Smooth muscle cell (in vitro differentiated cells): ENCODE measurements around the gene BMPER. TPM values are rescaled to one million over a fixed set of nuclear protein-coding genes. Genes with fewer than 3 reads are reported as not detected.

Experiments used
- DNase-seq: peaks from one replicate; lab custom pipeline; 2025; ENCODE audit not compliant: unreplicated experiment; lab: John Stamatoyannopoulos, UW
- H2AFZ ChIP-seq: fragments of 200-600 bp; sonication (generic); 2 replicates; pipeline ENCODE4 v1.6.0; 2016; ENCODE audit warnings: antibody characterized with exemption, low read depth, mild to moderate bottlenecking
- H3F3A ChIP-seq: fragments of 200-600 bp; sonication (generic); 2 replicates; pipeline ENCODE4 v1.6.0; 2017; ENCODE audit warnings: antibody characterized with exemption, low read depth
- H3K27ac ChIP-seq: fragments of 200-600 bp; sonication (generic); 2 replicates; pipeline ENCODE4 v1.5.1; 2016; ENCODE audit warnings: low read depth, mild to moderate bottlenecking
- H3K27me3 ChIP-seq: fragments of 200-600 bp; sonication (generic); 2 replicates; pipeline ENCODE4 v1.6.1; 2016; ENCODE audit warnings: low read depth, mild to moderate bottlenecking
- H3K36me3 ChIP-seq: fragments of 200-600 bp; sonication (generic); 2 replicates; pipeline ENCODE4 v1.5.1; 2016; ENCODE audit warnings: low read depth
- H3K4me1 ChIP-seq: fragments of 200-600 bp; sonication (generic); 2 replicates; pipeline ENCODE4 v1.5.1; 2016; ENCODE audit warnings: low read depth
- H3K4me2 ChIP-seq: fragments of 200-600 bp; sonication (generic); 2 replicates; pipeline ENCODE4 v1.6.0; 2016; ENCODE audit warnings: mild to moderate bottlenecking
- H3K4me3 ChIP-seq: fragments of 200-600 bp; sonication (generic); 2 replicates; pipeline ENCODE4 v1.5.1; 2016; ENCODE audit warnings: mild to moderate bottlenecking
- H3K79me2 ChIP-seq: fragments of 200-600 bp; sonication (generic); 2 replicates; pipeline ENCODE4 v1.6.0; 2016; ENCODE audit warnings: low read depth, mild to moderate bottlenecking
- H3K9ac ChIP-seq: fragments of 200-600 bp; sonication (generic); 2 replicates; pipeline ENCODE4 v1.6.0; 2016; ENCODE audit warnings: low read depth
- H3K9me3 ChIP-seq: fragments of 200-600 bp; sonication (generic); replicated peaks from 2 replicates; pipeline ENCODE4 v1.5.1; 2016; ENCODE audit warnings: low read depth
- H4K20me1 ChIP-seq: fragments of 200-600 bp; sonication (generic); 2 replicates; pipeline ENCODE4 v1.6.0; 2016; ENCODE audit warnings: low read depth
- WGBS: methylation state at CpG from one replicate; pipeline ENCODE4 v1.1.7; 2016; ENCODE audit warnings: low lambda C conversion rate; 5-methylcytosine and 5-hydroxymethylcytosine counted together
- polyA plus RNA-seq: library from polyadenylated mRNA; unstranded; fragments of >200 nt; fragmentation: Nextera tagmentation; extraction: Ambion mirVana; gene quantifications from 2 replicates; pipeline ENCODE4 v1.2.1, GENCODE V29; 2016
- total RNA-seq: library from RNA; depleted of rRNA; stranded (reverse); fragments of >200 nt; gene quantifications from 2 replicates; pipeline ENCODE4 v1.2.3, GENCODE V29; 2014
- TF ChIP-seq, protein P1 (sequence below): fragments of 200-600 bp; sonication (generic); IDR thresholded peaks from 2 replicates; pipeline ENCODE4 v1.5.1; 2017; ENCODE audit warnings: borderline replicate concordance, mild to moderate bottlenecking, antibody characterized with exemption; ENCODE audit not compliant: insufficient read depth, poor library complexity, severe bottlenecking

The BMPER gene
- total and polyA plus RNA-seq, 2 experiments from 2014 or later: 3.0 to 21.9 TPM

- Histone ChIP-seq H3K4me1 (no peaks in the 10 kb centered on the region), H3K36me3 (no peaks in the 10 kb centered on the region), H3F3A (peaks cover 4% of the 10 kb centered on the region), H4K20me1 (no peaks in the 10 kb centered on the region), H3K4me2 (no peak overlapping the region), H3K27me3 (no peaks in the 10 kb centered on the region), H2AFZ (no peak overlapping the region), H3K27ac (no peak overlapping the region), H3K9ac (no peak overlapping the region), H3K79me2 (no peaks in the 10 kb centered on the region), H3K4me3 (no peak overlapping the region), H3K9me3 (no peaks in the 10 kb centered on the region)
- DNase-seq: no peak
- 96% methylated on average over 4 of the region's 4 CpGs for WGBS
- TF ChIP-seq, protein P1, sequence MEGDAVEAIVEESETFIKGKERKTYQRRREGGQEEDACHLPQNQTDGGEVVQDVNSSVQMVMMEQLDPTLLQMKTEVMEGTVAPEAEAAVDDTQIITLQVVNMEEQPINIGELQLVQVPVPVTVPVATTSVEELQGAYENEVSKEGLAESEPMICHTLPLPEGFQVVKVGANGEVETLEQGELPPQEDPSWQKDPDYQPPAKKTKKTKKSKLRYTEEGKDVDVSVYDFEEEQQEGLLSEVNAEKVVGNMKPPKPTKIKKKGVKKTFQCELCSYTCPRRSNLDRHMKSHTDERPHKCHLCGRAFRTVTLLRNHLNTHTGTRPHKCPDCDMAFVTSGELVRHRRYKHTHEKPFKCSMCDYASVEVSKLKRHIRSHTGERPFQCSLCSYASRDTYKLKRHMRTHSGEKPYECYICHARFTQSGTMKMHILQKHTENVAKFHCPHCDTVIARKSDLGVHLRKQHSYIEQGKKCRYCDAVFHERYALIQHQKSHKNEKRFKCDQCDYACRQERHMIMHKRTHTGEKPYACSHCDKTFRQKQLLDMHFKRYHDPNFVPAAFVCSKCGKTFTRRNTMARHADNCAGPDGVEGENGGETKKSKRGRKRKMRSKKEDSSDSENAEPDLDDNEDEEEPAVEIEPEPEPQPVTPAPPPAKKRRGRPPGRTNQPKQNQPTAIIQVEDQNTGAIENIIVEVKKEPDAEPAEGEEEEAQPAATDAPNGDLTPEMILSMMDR: no peak
Observed at GRCh38 chr7:34140066-34140465, 234.7 kb downstream of the BMPER start.

- Histone ChIP-seq H3K27ac (no peak overlapping the region), H3K4me2 (no peak overlapping the region), H2AFZ (no peak overlapping the region), H3K4me3 (no peak overlapping the region), H3K36me3 (no peaks in the 10 kb centered on the region), H3K9me3 (no peaks in the 10 kb centered on the region), H3K27me3 (no peaks in the 10 kb centered on the region), H3F3A (no peaks in the 10 kb centered on the region), H3K9ac (no peak overlapping the region), H3K4me1 (no peaks in the 10 kb centered on the region), H4K20me1 (no peaks in the 10 kb centered on the region), H3K79me2 (no peaks in the 10 kb centered on the region)
- TF ChIP-seq, protein P1: no peak
- no peak for DNase-seq
- 53% methylated on average over 2 of the region's 2 CpGs for WGBS
Observed at GRCh38 chr7:34143402-34143801, 238.1 kb downstream of the BMPER start.

DNA sequence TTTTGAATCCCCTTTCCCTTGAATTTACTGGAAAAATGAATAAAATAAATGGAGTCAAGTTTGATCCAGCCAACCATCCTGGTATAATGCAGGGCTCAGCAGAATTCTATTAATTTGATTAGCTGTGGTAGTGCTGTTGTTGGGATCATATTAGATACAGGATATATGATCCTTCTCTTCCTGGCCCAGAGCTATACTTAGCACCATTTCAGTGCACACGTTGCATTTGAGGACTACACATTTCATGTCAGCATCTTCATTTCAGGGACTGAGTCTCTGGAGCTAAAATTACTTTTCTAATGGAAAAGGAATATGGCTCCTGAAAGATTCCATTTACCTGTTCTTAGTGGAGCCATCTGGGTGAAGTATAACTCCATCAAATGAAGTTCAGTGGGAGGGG, 240.3 kb downstream of the BMPER start:
- TF ChIP-seq, protein P1: no peak
- H3K27ac ChIP-seq: no peak overlapping the region

DNA sequence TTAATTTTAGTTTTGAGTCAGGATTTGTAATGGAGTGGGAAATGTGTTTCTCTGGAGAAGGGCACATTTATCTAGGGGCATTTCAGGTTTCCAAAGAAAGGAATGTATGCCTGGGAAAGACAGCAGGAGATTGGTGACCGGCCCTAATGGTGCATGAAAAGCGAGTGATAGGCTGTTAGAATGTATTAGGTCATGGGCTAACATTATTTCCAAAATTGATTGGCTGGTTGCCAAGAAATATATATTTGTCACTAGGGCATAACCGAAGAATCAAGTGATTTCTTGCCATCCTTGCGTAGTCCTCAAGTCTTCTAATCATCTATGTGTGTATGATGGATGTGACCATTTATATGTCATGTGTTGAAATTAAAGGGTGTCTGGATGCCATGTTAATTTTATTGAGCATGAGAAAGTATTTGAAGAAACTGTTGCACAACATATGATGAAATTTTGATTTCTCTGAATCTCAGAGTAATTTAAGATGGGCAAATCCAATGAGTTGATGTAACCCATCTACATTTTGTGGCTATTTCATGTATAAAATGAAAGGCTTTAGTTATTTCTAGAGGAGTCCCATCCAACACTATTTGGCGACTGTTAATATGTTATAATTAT, 248.4 kb downstream of the BMPER start:
- Histone ChIP-seq H3K4me2 (no peak overlapping the region), H2AFZ (no peak overlapping the region), H3K4me3 (no peak overlapping the region), H3K4me1 (peaks cover 17% of the 10 kb centered on the region), H3K36me3 (no peaks in the 10 kb centered on the region), H4K20me1 (no peaks in the 10 kb centered on the region), H3K9me3 (no peaks in the 10 kb centered on the region), H3K27ac (no peak overlapping the region), H3K27me3 (no peaks in the 10 kb centered on the region), H3F3A (no peaks in the 10 kb centered on the region), H3K79me2 (no peaks in the 10 kb centered on the region), H3K9ac (no peak overlapping the region)
- 95% methylated on average over 5 of the region's 5 CpGs for WGBS
- DNase-seq: no peak
- TF ChIP-seq, protein P1: no peak

More for the DNA sequence above, 240.3 kb downstream of the BMPER start:
- Histone ChIP-seq H3K36me3 (no peaks in the 10 kb centered on the region), H3K4me1 (no peaks in the 10 kb centered on the region), H3K79me2 (no peaks in the 10 kb centered on the region), H3K4me3 (no peak overlapping the region), H4K20me1 (no peaks in the 10 kb centered on the region), H3K9ac (no peak overlapping the region), H3F3A (no peaks in the 10 kb centered on the region), H3K9me3 (no peaks in the 10 kb centered on the region), H2AFZ (no peak overlapping the region), H3K27me3 (no peaks in the 10 kb centered on the region), H3K4me2 (no peak overlapping the region)
- WGBS: 100% methylated on average over 1 of the region's 1 CpG
- DNase-seq: no peak
